ENCODE measurements around the gene CNTN4. TPM values are rescaled to one million over a fixed set of nuclear protein-coding genes. Genes with fewer than 3 reads are reported as not detected.
A peak's percentile ranks its signal among the peaks of the same experiment; 100 is the strongest.

CNTN4 gene
- total RNA-seq, 1 donor from 2014 or later = 23.0 TPM

DNA sequence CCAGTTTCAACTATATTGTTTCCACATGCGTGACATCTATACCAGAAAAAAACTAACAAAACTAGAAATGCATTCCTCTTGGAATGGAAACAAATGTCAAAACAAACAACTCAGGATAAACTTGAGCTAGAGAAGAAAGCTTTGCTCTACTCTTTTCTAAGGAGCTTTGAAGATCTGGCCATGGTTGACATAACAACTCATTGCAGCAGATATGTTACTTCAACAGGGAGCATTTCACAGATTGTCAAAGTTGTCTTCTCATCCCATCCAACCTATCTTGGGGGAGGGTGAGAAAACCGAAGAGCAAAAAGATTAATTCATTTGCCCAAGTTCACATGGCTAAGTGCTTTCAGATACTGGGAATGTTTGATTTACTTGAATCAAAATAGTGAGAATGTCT, 484.4 kb downstream of the CNTN4 start:
- no peaks in the 10 kb centered on the region for H3K27me3 Mint-ChIP-seq (ENCODE audit: unreplicated experiment)
- no peaks in the 10 kb centered on the region for H3K36me3 Mint-ChIP-seq (ENCODE audit: unreplicated experiment)
- H3K9me3 Mint-ChIP-seq (ENCODE audit: unreplicated experiment) = no peaks in the 10 kb centered on the region
- H3K27ac Mint-ChIP-seq (ENCODE audit: unreplicated experiment) = no peak overlapping the region
- no peak for TF ChIP-seq CTCF (IDR thresholded peaks at IDR 0.05; ENCODE audit: partially characterized antibody, unreplicated experiment)
- no peak for DNase-seq
- H3K4me1 Mint-ChIP-seq (ENCODE audit: low read depth, unreplicated experiment) = peaks cover 3% of the 10 kb centered on the region
- no peak overlapping the region for H3K4me3 Mint-ChIP-seq (ENCODE audit: unreplicated experiment)

DNA sequence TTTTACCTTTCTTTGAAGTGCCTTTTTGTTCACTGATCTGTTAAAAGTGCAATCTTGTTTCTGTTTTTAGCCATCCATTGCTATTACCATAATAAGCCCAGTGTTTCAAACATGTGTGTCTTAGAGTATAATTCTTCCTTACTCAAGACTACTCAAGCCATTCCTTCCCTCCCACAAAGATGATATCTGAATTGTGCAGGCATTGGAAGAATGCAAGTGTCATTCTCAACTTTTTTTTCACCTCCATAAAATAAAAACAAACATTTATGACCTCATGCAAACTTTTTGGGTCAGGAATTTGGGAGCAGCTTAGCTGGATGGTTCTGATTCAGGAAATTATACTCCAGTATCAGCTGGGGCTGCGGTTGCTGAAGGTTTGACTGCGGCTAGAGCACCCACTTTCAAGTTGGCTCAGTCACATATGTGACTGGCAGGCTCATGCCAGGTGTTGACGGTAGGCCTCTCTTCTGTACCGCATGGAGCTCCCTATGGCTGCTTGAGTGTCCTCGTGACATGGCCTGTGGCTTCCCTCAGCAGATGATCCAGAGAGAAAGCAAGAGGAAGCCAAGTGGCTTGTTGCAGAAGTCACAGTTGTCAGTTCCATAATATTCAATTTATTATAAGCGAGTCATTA, 490.8 kb downstream of the CNTN4 start:
- Mint-ChIP-seq H3K27me3 (ENCODE audit: unreplicated experiment) (no peaks in the 10 kb centered on the region), H3K9me3 (ENCODE audit: unreplicated experiment) (no peaks in the 10 kb centered on the region), H3K4me3 (ENCODE audit: unreplicated experiment) (no peak overlapping the region), H3K4me1 (ENCODE audit: low read depth, unreplicated experiment) (no peaks in the 10 kb centered on the region), H3K36me3 (ENCODE audit: unreplicated experiment) (no peaks in the 10 kb centered on the region), H3K27ac (ENCODE audit: unreplicated experiment) (no peak overlapping the region)
- no peak for DNase-seq
- no peak for TF ChIP-seq CTCF (IDR thresholded peaks at IDR 0.05; ENCODE audit: partially characterized antibody, unreplicated experiment)

- Mint-ChIP-seq H3K4me1 (ENCODE audit: low read depth, unreplicated experiment) (peaks cover 8% of the 10 kb centered on the region), H3K4me3 (ENCODE audit: unreplicated experiment) (no peak overlapping the region), H3K27me3 (ENCODE audit: unreplicated experiment) (peaks cover 2% of the 10 kb centered on the region), H3K36me3 (ENCODE audit: unreplicated experiment) (no peaks in the 10 kb centered on the region), H3K9me3 (ENCODE audit: unreplicated experiment) (no peaks in the 10 kb centered on the region), H3K27ac (ENCODE audit: unreplicated experiment) (no peak overlapping the region)
- no peak for TF ChIP-seq CTCF (IDR thresholded peaks at IDR 0.05; ENCODE audit: partially characterized antibody, unreplicated experiment)
- no peak for DNase-seq
Measured at GRCh38 chr3:2595486-2595885, 496.8 kb downstream of the CNTN4 start.

- H3K9me3 Mint-ChIP-seq (ENCODE audit: unreplicated experiment) = no peaks in the 10 kb centered on the region
- H3K27me3 Mint-ChIP-seq (ENCODE audit: unreplicated experiment) = peaks cover 2% of the 10 kb centered on the region
- no peak for DNase-seq
- no peak overlapping the region for H3K27ac Mint-ChIP-seq (ENCODE audit: unreplicated experiment)
- H3K4me3 Mint-ChIP-seq (ENCODE audit: unreplicated experiment) = no peak overlapping the region
- TF ChIP-seq CTCF (IDR thresholded peaks at IDR 0.05; ENCODE audit: partially characterized antibody, unreplicated experiment) = no peak
- H3K36me3 Mint-ChIP-seq (ENCODE audit: unreplicated experiment) = no peaks in the 10 kb centered on the region
- peaks cover 8% of the 10 kb centered on the region for H3K4me1 Mint-ChIP-seq (ENCODE audit: low read depth, unreplicated experiment)
Measured at GRCh38 chr3:2597615-2598014, 498.9 kb downstream of the CNTN4 start.

DNA sequence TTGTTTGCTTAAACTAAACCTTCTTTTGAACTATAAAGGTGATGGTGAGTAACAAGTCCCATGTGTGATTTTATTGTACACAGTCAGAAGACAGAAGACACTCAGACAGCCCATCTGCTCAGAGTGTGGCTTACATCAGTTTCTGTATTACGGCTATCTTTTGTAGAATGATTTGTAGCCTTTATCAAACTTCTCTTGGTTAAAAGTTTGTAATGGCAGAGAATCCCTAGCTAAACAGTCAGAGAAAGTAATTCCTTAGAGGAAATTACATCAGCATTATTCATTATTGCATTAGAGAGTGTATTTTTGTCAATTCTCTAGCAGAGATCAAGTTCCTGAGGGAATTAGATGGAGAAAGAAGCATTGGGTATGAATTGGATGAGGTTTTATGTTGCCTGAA, 500.8 kb downstream of the CNTN4 start:
- Mint-ChIP-seq H3K27ac (ENCODE audit: unreplicated experiment) (peak overlapping the region; percentile 79), H3K9me3 (ENCODE audit: unreplicated experiment) (no peaks in the 10 kb centered on the region), H3K36me3 (ENCODE audit: unreplicated experiment) (no peaks in the 10 kb centered on the region), H3K4me3 (ENCODE audit: unreplicated experiment) (peak overlapping the region; percentile 59), H3K27me3 (ENCODE audit: unreplicated experiment) (peaks cover 2% of the 10 kb centered on the region), H3K4me1 (ENCODE audit: low read depth, unreplicated experiment) (peaks cover 8% of the 10 kb centered on the region)
- no peak for DNase-seq
- no peak for TF ChIP-seq CTCF (IDR thresholded peaks at IDR 0.05; ENCODE audit: partially characterized antibody, unreplicated experiment)
